ENCODE measurements around the gene NCK2.

- no peak for TF ChIP-seq CCAR2 (IDR thresholded peaks at IDR 0.05; ENCODE audit: low read depth, low read length)
- no peak for TF ChIP-seq POLR2A (conservative IDR thresholded peaks at IDR 0.05)
- no peak for TF ChIP-seq CGGBP1 (CRISPR knock-in tag; IDR thresholded peaks at IDR 0.05)
- no peak for TF ChIP-seq CAMTA2 (CRISPR knock-in tag; conservative IDR thresholded peaks at IDR 0.05)
Measured at GRCh38 chr2:105933906-105934305, 189.2 kb downstream of the NCK2 start.

Data from K562 (cell line).